Measurements from ENCODE around the gene GPR15LG. TPM values are rescaled to one million over a fixed set of nuclear protein-coding genes. Genes with fewer than 3 reads are reported as not detected.
"Not testable (repeated sequence)": the region's sequence is repeated elsewhere in the genome, so short reads cannot be mapped to it uniquely, and the experiment has no call there.

The GPR15LG gene
- polyA plus RNA-seq, 1 experiment = not detected

GRCh38 chr10:84163996-84164395 lies 9.6 kb upstream of the GPR15LG start:
- Histone ChIP-seq H3K27me3 (ENCODE audit: control insufficient read depth, insufficient read depth, low read length) (peaks cover 2% of the 10 kb centered on the region; the same call in 1 of the 2 replicates), H3K4me3 (ENCODE audit: low read depth, low read length) (no peak overlapping the region), H3K36me3 (ENCODE audit: control insufficient read depth, insufficient read depth, low read length) (no peaks in the 10 kb centered on the region)
- ChIA-PET CTCF (interaction anchor here (1.1 kb wide), 1 partner anchor 50 kb away, joined by 3 read pairs; no protein-coding TSS in a partner anchor), POLR2A (no interaction called here)
- no peak for TF ChIP-seq CTCF (IDR thresholded peaks at IDR 0.05; ENCODE audit: insufficient read depth, low read depth, low read length)
- DNase-seq (ENCODE audit: low read depth) = no peak

GRCh38 chr10:84164442-84164841 lies 9.2 kb upstream of the GPR15LG start:
- Histone ChIP-seq H3K4me3 (ENCODE audit: low read depth, low read length) (no peak overlapping the region), H3K36me3 (ENCODE audit: control insufficient read depth, insufficient read depth, low read length) (no peaks in the 10 kb centered on the region), H3K27me3 (ENCODE audit: control insufficient read depth, insufficient read depth, low read length) (peaks cover 2% of the 10 kb centered on the region; the same call in 1 of the 2 replicates)
- no peak for DNase-seq (ENCODE audit: low read depth)
- CTCF ChIA-PET = no interaction called here
- TF ChIP-seq CTCF (IDR thresholded peaks at IDR 0.05; ENCODE audit: insufficient read depth, low read depth, low read length) = no peak
- POLR2A ChIA-PET = no interaction called here

DNA sequence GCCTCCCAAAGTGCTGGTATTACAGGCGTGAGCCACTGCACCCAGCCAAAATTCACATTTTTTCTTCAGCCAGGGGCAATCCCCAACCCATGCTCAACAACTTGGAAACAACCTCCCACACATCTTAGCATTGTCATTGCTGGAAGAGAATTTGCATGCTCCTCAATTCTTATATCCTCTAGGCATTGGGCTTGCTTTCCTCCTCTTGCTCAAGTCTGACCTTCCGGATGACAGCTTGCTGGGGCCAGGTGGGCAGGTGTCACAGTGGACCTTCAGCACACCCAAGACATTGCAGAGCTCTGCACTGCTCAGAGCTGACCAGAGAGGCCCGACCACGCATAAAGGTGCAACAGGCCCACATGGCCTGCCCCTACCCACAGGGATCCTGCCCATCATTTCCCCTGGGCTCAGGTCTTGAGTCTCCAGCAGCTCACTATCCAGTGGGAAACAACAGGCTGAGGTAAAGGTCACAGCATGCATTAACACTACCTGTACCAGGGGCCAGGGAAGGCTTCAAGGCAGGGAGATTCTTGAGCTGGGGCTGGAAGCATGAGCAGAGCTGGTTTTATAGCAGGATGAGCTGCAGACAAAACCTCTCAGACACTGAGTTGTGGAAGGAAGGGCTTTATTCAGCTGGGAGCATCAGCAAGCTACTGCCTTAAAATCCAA lies 6.8 kb upstream of the GPR15LG start:
- H3K36me3 ChIP-seq (ENCODE audit: control insufficient read depth, insufficient read depth, low read length) = no peaks in the 10 kb centered on the region
- no peak for TF ChIP-seq CTCF (IDR thresholded peaks at IDR 0.05; ENCODE audit: insufficient read depth, low read depth, low read length)
- no peak for DNase-seq (ENCODE audit: low read depth)
- H3K4me3 ChIP-seq (ENCODE audit: low read depth, low read length) = no peak overlapping the region
- CTCF ChIA-PET = interaction anchor here (2.3 kb wide), 1 partner anchor 19 kb away, joined by 7 read pairs; no protein-coding TSS in a partner anchor
- POLR2A ChIA-PET = no interaction called here
- H3K27me3 ChIP-seq (ENCODE audit: control insufficient read depth, insufficient read depth, low read length) = peaks cover 2% of the 10 kb centered on the region; the same call in 1 of the 2 replicates

- CTCF ChIA-PET = interaction anchor here (2.3 kb wide), 1 partner anchor 19 kb away, joined by 7 read pairs; no protein-coding TSS in a partner anchor
- H3K4me3 ChIP-seq (ENCODE audit: low read depth, low read length); DNase-seq (ENCODE audit: low read depth); H3K36me3 ChIP-seq (ENCODE audit: control insufficient read depth, insufficient read depth, low read length); POLR2A ChIA-PET; H3K27me3 ChIP-seq (ENCODE audit: control insufficient read depth, insufficient read depth, low read length): not testable (repeated sequence)
Observed at GRCh38 chr10:84167289-84167653, 6.3 kb upstream of the GPR15LG start.

DNA sequence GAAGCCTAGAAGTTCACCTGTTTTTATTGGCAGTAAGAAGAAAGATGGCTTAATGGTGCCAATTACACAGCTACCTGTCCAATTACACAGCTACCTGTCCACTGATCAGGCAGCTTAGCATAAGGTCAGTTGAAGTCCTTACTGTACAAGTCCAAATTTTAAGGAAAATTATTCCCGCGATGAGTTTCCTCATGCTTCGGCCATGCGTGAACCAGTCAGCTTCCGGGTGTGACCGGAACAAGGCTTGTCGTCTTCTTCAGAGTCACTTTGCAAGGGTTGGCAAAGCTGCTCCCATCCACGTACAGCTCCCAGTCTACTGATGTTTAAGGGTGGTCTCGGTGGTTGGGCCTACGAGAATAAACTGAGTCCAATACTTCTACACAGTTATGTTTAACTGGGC lies 5.2 kb upstream of the GPR15LG start:
- DNase-seq (ENCODE audit: low read depth); POLR2A ChIA-PET: not testable (repeated sequence)

GRCh38 chr10:84171237-84171636 lies 2.4 kb upstream of the GPR15LG start:
- POLR2A ChIA-PET; H3K4me3 ChIP-seq (ENCODE audit: low read depth, low read length); H3K36me3 ChIP-seq (ENCODE audit: control insufficient read depth, insufficient read depth, low read length); DNase-seq (ENCODE audit: low read depth); H3K27me3 ChIP-seq (ENCODE audit: control insufficient read depth, insufficient read depth, low read length): not testable (repeated sequence)
- CTCF ChIA-PET = interaction anchor here (0.6 kb wide), 1 partner anchor 178 kb away, joined by 3 read pairs; no protein-coding TSS in a partner anchor

More for the DNA sequence above, 5.2 kb upstream of the GPR15LG start:
- H3K27me3 ChIP-seq (ENCODE audit: control insufficient read depth, insufficient read depth, low read length); CTCF ChIA-PET; H3K36me3 ChIP-seq (ENCODE audit: control insufficient read depth, insufficient read depth, low read length); H3K4me3 ChIP-seq (ENCODE audit: low read depth, low read length): not testable (repeated sequence)

GRCh38 chr10:84171700-84172466 lies 1.7 kb upstream of the GPR15LG start:
- DNase-seq (ENCODE audit: low read depth); POLR2A ChIA-PET; H3K4me3 ChIP-seq (ENCODE audit: low read depth, low read length); H3K27me3 ChIP-seq (ENCODE audit: control insufficient read depth, insufficient read depth, low read length); CTCF ChIA-PET; H3K36me3 ChIP-seq (ENCODE audit: control insufficient read depth, insufficient read depth, low read length): not testable (repeated sequence)
